HG02943 (cell line): ENCODE measurements around the gene PHLPP1.

ENCODE experiments used
- ATAC-seq: cut with Tn5 transposase; IDR thresholded peaks from one replicate; pipeline ENCODE4 v1.9.1; 2021; ENCODE audit warnings: mild to moderate bottlenecking, low read depth, moderate library complexity; ENCODE audit not compliant: unreplicated experiment

The PHLPP1 gene

GRCh38 chr18:62973689-62974088 is 258.3 kb downstream of the PHLPP1 start:
- ATAC-seq = no peak

DNA sequence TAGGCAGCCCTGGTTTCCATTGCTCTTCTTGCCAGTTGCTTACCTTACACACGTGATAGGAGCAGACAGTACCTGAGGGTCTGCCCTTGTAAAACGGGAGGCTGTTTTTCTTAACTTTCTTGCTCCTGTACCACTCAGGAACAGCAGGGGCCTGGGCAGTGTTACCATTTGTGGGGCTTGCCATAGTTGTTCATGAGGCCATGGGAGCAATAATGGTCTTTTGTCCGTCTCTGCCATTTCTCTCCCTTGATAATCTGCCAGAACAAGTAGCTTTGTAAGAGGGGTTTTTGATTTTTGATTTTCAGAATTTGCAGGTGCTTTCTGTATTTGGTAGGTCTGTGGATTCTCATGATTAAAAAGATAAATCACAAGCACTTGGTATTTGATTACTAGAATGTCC is 259.0 kb downstream of the PHLPP1 start:
- ATAC-seq = no peak

GRCh38 chr18:62974928-62975675 is 259.8 kb downstream of the PHLPP1 start:
- no peak for ATAC-seq

DNA sequence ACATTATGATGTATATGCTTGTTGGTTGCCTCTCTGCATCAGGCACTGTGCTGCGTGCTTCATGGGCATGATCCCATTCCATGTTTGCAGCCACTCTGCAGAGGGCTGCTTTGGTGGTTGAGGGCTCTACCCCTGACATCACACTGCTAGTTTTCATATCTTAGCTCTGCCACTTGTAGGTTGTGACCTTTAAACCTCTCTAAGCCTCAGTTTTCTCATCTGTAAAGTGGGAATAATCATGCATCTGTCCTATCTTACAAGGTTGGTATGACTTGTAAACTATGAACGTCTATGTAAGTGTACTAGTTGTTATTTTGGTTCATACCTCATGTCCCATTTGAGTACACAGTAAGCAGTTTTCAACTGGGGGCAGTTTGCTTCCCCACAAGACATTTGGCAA is 260.4 kb downstream of the PHLPP1 start:
- no peak for ATAC-seq

DNA sequence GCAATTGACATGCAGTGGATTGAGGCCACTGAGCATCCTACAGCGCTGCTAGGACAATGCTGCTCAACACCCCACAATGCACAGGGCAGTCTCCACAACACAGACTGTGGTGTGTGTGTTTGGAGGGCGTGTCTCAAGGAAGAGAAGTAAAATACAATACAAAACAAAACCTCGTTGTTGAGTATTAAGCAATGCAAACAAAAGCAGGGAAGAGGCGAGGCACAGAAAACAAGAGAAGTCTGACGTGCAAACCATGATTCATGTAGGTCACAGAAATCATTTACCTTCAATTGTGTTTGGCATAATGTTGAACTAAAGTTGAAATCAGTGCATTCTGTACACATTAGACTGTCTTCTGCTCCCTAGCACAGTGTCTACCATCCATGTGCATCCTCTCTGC is 260.9 kb downstream of the PHLPP1 start:
- no peak for ATAC-seq

DNA sequence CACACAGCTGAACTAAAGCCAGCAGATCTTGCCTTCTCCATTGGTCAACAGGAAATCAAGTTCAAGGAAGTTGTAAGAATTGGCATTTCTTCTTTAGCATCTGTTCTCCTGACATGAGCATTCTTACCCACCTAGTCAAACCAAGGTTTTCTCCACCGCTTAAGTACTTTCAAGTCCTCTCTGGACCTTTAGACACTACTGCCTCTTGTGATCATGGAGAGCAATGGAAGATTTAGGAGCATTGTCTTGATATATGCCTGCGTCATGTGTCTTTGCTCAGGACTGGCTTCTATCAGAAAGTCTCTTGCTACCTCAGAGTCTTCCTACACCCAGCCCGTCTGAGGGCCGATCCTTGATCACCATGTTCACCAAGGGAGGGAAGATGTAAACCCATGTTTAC is 262.2 kb downstream of the PHLPP1 start:
- no peak for ATAC-seq

DNA sequence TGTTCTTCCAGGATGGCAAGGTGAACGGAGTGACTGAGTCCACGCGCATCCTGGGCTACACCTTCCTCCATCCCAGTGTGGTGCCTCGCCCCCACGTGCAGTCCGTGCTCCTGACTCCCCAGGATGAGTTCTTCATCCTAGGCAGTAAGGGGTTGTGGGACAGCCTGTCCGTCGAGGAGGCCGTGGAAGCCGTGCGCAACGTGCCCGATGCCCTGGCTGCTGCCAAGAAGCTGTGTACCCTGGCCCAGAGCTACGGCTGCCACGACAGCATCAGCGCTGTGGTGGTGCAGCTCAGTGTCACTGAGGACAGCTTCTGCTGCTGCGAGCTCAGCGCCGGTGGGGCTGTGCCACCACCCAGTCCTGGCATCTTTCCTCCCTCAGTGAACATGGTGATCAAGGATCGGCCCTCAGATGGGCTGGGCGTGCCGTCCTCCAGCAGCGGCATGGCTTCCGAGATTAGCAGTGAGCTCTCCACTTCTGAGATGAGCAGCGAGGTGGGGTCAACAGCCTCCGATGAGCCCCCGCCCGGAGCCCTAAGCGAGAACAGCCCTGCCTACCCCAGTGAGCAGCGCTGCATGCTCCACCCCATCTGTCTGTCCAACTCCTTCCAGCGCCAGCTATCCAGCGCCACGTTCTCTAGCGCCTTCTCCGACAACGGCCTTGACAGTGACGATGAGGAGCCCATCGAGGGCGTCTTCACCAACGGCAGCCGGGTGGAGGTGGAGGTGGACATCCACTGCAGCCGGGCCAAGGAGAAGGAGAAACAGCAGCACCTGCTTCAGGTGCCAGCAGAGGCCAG is 263.1 kb downstream of the PHLPP1 start:
- ATAC-seq = no peak

DNA sequence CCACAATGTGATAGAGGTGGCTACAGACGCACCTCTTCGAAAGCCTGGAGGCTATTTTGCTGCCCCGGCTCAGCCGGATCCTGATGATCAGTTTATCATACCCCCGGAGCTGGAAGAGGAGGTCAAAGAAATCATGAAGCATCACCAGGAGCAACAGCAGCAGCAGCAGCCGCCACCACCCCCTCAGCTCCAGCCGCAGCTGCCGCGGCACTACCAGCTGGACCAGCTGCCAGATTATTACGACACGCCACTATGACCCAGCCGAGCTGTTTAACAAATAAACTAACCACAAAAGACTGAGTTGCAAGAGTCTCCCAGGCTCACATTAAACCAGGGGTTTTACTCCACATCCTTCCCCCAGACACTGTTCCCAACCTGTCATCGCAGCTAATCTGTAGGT is 263.8 kb downstream of the PHLPP1 start:
- ATAC-seq = no peak

DNA sequence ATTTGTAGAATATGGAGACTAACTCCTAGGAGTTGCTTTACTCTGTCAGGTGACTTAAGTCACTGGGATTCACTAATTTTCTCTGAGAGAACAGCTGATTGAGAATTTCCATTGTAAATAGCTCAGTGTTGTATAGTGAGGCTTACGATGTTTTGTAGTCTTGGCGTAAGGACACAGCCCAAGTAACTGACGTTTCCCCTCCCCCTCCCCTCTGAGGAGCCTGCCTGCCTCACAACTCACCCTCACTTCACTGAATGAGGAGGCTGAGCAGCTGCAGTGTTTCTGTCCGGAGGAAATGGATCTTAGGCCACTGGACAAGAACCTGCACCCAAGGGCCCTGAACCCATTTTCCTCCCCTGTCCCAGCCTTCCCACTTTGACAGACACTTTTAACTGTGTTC is 264.6 kb downstream of the PHLPP1 start:
- ATAC-seq = no peak

DNA sequence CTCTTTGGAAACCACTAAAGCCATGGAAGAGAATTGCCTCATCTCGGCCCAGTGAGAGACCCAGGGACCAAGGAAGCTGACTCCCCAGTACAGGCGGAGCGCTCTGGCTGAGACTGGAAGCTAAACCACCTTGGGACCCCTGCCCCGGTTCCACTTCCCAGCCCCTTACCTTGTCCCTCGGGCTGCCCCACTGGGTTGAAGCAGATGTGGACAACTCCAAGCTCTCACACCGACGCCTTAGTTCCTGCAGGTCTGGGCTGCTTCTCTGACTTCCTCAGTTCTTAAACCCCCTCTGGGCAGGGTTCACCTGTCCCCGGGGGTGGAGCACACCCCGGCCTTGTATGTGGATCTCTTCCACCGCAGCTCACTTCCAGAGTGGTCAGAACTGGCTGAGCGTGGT is 266.2 kb downstream of the PHLPP1 start:
- no peak for ATAC-seq

GRCh38 chr18:62982600-62983251 is 267.4 kb downstream of the PHLPP1 start:
- no peak for ATAC-seq

DNA sequence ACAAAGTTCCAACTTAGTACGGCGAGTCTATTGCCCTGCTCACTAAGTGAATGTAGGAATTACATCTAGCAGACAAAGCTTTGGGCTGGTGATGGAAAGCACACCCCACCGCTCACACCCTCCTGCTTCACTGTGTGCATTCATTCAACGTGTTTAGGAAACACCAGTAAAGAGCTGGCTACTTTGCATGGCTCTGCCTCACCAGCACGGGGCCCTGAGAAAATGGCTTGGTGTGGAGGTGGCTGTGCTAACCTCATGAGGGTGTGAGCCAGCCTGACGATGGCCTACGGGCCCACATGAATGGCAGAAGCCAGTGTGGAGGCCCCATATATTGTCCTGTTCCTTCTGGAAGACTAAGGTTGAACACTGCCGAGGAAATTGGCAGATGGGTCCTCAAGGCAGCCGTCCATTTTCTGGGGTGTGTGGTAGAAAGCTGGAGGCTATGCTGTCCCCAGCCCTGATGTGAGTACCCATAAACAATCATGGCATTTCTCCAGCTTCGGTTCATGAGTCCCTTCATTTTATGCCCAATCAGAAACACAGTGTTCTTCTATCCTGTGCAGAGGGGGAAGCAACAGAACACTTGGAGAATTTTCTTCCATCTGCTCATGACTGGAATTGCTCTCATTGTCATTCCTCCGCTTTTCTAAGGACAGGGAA is 269.4 kb downstream of the PHLPP1 start:
- ATAC-seq = no peak

GRCh38 chr18:62986490-62986889 is 271.1 kb downstream of the PHLPP1 start:
- ATAC-seq = no peak

- ATAC-seq = no peak
These were observed 271.9 kb downstream of the PHLPP1 start for GRCh38 chr18:62987055-62987830.

GRCh38 chr18:62987859-62988258 is 272.5 kb downstream of the PHLPP1 start:
- ATAC-seq = no peak

- no peak for ATAC-seq
These were observed 273.1 kb downstream of the PHLPP1 start for GRCh38 chr18:62988471-62988870.

DNA sequence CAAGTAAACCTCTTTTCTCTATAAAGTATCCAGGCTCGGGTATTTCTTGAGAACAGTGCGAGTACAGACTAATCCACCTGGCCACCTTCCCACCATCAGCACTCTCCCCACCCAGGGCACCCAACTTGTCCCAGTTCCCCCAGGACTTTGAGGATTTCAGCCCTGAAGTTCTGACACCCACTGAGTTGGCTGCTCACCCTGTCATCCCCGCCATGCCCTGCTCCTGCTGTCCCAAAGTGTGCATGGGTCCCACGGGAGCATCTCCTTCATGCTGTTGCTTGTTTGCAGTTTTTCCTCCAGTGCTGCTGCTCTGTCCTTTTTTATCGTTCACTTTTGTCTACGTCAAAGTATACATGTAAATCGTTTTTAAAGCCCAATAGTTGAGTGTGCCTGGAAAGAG is 273.9 kb downstream of the PHLPP1 start:
- no peak for ATAC-seq

DNA sequence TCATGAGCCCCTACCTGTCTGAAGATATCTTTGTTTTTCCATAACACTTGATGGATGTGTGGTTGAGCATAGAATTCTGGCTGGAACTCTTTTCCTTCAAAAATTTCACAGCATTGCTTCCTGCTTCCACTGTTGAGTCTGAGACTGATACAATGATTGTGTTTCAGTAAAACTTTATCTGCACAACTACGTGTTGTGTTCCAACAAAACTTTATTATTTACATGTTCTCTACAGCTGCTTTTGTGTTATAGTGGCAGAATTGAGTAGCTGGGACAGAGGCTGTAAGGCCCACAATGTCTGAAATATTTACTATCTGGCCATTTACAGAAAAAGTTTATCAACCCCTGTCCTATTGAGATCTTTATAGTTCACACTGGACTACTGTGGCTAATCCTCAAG is 275.3 kb downstream of the PHLPP1 start:
- no peak for ATAC-seq

DNA sequence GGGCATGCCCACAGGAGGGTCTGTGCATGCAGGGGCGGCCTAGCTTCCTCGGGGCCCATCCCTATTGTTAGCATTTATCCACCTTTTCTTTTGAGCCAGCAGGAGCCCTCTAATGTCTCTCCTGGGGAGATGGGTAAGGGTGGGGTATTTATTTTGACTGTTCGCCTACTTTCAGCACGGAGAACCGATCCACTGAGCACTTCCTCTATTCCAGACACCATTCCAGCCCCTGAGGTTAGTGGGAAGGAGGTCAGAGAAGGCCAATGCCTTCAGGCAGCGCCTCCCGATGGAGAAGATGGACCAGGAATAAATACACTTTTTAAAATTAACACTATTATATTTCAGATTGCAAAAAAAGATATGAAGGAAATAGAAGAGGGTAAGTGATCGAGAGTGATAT is 276.0 kb downstream of the PHLPP1 start:
- ATAC-seq = no peak

- ATAC-seq = no peak
These were observed 276.6 kb downstream of the PHLPP1 start for GRCh38 chr18:62991959-62992358.
